ENCODE data around the gene ABCB1.

The ABCB1 gene

DNA sequence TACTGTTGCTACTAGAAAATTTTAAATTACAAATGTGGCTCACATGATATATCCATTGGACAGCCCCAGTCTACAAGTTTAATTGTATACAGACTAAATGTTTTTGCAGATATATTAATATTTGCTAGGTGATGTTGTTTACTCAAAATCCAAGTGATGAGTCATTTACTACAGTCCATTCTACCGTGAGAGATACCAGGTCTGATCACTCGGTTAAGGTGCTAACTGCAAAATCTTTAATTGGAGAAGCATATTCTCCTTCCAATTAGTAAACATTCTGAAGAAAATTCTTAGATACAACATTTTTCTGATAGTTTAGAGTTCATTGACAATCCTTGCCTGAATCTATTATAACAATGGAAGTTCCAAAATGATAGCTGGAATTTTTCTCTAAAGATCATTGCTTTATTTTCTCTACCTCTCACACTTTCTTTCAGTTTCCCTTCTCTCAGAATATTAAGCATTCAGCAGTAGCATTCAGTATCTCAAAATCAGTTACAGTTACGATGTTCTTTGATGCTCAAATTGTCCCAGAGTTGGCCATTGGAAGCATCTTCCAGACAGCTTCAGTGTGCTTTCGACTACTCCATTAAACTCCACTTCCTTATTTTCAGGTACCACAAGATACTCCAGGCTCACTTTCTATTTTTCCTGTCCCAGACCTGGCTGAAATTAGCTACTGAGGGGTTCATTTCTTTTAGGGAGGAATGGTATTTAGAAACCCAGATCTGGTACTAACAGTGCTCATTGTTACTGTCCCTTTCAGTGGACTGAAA is 2.3 kb downstream of the ABCB1 start:
- TF ChIP-seq, protein P1, sequence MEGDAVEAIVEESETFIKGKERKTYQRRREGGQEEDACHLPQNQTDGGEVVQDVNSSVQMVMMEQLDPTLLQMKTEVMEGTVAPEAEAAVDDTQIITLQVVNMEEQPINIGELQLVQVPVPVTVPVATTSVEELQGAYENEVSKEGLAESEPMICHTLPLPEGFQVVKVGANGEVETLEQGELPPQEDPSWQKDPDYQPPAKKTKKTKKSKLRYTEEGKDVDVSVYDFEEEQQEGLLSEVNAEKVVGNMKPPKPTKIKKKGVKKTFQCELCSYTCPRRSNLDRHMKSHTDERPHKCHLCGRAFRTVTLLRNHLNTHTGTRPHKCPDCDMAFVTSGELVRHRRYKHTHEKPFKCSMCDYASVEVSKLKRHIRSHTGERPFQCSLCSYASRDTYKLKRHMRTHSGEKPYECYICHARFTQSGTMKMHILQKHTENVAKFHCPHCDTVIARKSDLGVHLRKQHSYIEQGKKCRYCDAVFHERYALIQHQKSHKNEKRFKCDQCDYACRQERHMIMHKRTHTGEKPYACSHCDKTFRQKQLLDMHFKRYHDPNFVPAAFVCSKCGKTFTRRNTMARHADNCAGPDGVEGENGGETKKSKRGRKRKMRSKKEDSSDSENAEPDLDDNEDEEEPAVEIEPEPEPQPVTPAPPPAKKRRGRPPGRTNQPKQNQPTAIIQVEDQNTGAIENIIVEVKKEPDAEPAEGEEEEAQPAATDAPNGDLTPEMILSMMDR (IDR thresholded peaks at IDR 0.05) = no peak
- TF ChIP-seq ZFX (IDR thresholded peaks at IDR 0.05; ENCODE audit: borderline replicate concordance) = no peak
- H3K27ac ChIP-seq = no peak overlapping the region

DNA sequence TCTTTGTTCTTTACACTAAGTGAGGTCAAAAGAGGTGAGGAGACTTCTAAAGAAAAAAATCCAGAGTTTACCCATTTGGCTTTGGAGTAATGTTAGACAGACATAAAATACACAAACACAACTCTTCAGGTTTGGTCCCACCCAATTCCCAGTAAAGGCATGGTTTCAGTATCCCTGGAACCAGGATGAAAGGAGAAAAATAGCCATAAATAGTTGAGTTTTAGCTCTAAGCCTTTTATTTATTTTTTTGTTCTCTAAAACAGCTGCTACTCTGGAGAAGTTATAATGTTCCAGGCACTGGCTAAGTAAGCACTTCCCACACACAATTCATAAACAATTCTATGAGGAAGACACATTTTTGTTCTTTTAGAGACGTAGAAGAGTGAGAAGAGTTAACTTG is 4.0 kb downstream of the ABCB1 start:
- H3K27ac ChIP-seq = no peak overlapping the region
- TF ChIP-seq, protein P1 (IDR thresholded peaks at IDR 0.05) = no peak
- TF ChIP-seq ZFX (IDR thresholded peaks at IDR 0.05; ENCODE audit: borderline replicate concordance) = no peak

DNA sequence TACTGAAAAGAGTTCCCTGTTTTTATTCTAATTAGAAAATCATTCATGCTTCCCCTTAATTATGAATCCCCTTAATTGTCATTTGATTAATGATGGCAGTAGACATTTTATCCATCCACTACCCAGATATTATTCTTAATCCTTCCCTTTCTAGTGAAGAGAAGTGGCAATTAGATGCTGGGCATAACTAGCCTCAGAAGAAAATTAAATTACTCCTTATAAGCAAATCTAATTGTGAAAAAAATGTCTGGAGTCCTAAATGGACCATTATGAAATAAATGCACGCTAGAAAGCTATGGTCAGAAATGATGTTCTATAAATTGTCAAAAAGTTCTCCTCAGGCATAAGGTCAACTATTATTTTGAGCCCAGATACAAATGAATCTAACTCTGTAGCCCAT is 4.5 kb downstream of the ABCB1 start:
- no peak overlapping the region for H3K27ac ChIP-seq
- no peak for TF ChIP-seq ZFX (IDR thresholded peaks at IDR 0.05; ENCODE audit: borderline replicate concordance)
- TF ChIP-seq, protein P1 (IDR thresholded peaks at IDR 0.05) = no peak

DNA sequence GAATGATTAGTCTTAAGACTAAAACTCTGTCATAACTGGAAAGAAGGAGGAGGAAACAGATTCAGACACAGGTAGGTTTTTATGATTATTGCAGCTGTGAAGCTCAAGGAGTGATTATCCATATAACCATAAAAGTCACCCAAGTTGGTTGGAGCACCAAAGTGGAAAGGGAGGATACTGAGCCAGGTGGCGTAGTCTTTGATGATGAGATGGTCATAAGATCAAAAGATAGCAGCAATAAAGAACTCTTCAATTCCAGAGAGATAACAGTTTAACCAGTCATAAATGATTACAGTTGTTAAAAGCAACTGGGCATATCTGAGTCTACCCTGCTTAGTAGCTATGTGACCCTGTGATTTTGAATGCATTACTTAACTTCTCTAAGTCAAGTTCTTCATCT is 8.4 kb downstream of the ABCB1 start:
- no peak overlapping the region for H3K27ac ChIP-seq
- TF ChIP-seq, protein P1 (IDR thresholded peaks at IDR 0.05) = no peak
- no peak for TF ChIP-seq ZFX (IDR thresholded peaks at IDR 0.05; ENCODE audit: borderline replicate concordance)

DNA sequence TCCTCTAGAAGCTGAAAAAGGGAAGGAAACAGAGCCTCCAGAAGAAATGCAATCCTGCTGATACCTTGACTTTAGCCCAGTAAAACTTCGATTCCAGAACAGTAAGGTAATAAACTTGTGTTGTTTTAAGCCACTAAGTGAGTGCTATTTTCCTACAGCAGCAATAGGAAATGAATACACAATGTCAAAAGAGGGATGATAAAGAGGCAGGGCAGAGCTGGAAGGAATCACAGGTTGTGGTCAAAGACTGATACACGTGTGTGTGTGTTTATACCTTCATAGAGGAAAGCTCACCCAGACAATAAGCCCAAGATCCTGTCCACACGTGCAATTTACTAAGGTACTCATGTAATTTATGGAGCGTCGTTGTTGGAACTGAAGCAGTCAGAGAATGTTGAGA is 9.5 kb downstream of the ABCB1 start:
- no peak for TF ChIP-seq ZFX (IDR thresholded peaks at IDR 0.05; ENCODE audit: borderline replicate concordance)
- TF ChIP-seq, protein P1 (IDR thresholded peaks at IDR 0.05) = no peak
- H3K27ac ChIP-seq = no peak overlapping the region

DNA sequence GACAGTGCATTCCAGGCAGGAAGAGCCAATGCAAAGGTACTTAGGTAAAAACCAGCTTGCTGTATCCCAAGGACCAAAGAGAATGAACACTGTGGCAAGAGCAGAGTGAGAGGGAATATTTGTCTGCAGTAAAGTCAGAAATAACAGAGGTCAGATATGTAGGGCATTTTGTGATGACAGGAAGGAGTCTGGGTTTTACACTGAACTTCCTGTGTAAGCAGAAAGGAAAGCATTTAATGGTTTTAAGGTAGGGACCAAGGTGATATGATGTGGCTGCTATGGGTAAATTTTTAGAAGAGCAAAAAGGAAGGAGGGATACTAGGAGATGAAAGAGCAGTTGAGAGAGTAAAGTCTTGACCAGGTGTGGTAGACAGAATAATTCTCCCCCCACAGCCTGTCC is 10.1 kb downstream of the ABCB1 start:
- TF ChIP-seq, protein P1 (IDR thresholded peaks at IDR 0.05) = no peak
- no peak for TF ChIP-seq ZFX (IDR thresholded peaks at IDR 0.05; ENCODE audit: borderline replicate concordance)
- H3K27ac ChIP-seq = no peak overlapping the region

DNA sequence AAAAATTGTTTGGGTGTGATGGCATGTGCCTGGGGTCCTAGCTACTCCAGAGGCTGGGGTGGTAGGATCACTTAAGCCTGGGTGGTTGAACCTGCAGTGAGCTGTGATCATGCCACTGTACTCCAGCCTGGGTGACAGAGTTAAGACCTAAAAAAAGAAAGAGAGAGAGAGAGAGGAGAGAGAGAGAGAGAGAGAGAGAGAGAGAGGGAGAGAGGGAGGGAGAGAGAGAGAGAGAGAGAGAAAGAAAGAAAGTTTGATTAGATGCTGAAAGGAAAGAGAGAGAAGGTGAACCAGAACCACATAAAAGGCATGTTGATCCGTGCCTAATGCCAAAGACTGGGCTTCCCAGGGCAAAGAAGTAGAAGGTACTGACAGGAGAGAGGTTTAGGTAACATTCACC is 11.1 kb downstream of the ABCB1 start:
- H3K27ac ChIP-seq = no peak overlapping the region
- no peak for TF ChIP-seq ZFX (IDR thresholded peaks at IDR 0.05; ENCODE audit: borderline replicate concordance)
- TF ChIP-seq, protein P1 (IDR thresholded peaks at IDR 0.05) = no peak

Data from 22Rv1 (cell line).